Neural cell (in vitro differentiated cells): ENCODE data around the gene PNPLA4. TPM values are rescaled to one million over a fixed set of nuclear protein-coding genes. Genes with fewer than 3 reads are reported as not detected.

ENCODE experiments used
- H2AFZ ChIP-seq: fragments of 200-600, 300-800 bp; sonication (generic), shearing (Covaris generic); 2 replicates; pipeline ENCODE4 v1.6.0; 2014; ENCODE audit warnings: low read depth, mild to moderate bottlenecking, antibody characterized with exemption, low read length, moderate library complexity
- H3F3A ChIP-seq: fragments of 200-600 bp; shearing (Covaris generic); 2 replicates; pipeline ENCODE4 v1.6.1; 2016; ENCODE audit warnings: mild to moderate bottlenecking, moderate library complexity, mixed read lengths, antibody characterized with exemption, low read length; ENCODE audit not compliant: insufficient read depth, poor library complexity, severe bottlenecking
- H3K27ac ChIP-seq: fragments of 200-600, 300-800 bp; sonication (generic), shearing (Covaris generic); 2 replicates; pipeline ENCODE4 v1.5.1; 2014; ENCODE audit warnings: mild to moderate bottlenecking, low read length, moderate library complexity
- H3K27me3 ChIP-seq: fragments of 300-800, 200-600 bp; sonication (generic), shearing (Covaris generic); 2 replicates; pipeline ENCODE4 v1.6.0; 2014; ENCODE audit warnings: mild to moderate bottlenecking, low read depth, low read length, moderate library complexity; ENCODE audit not compliant: insufficient read depth
- H3K36me3 ChIP-seq: fragments of 300-800, 200-600 bp; sonication (generic), shearing (Covaris generic); 2 replicates; pipeline ENCODE4 v1.5.1; 2014; ENCODE audit warnings: mild to moderate bottlenecking, antibody characterized with exemption, low read length, moderate library complexity; ENCODE audit not compliant: insufficient read depth
- H3K4me2 ChIP-seq: fragments of 300-800, 200-600 bp; sonication (generic), shearing (Covaris generic); 2 replicates; pipeline ENCODE4 v1.6.0; 2014; ENCODE audit warnings: mild to moderate bottlenecking, low read length
- H3K4me3 ChIP-seq: fragments of 300-800, 200-600 bp; sonication (generic), shearing (Covaris generic); 2 replicates; pipeline ENCODE4 v1.5.1; 2014; ENCODE audit warnings: mild to moderate bottlenecking, low read length, moderate library complexity
- H3K79me2 ChIP-seq: fragments of 200-600 bp; shearing (Covaris generic); replicated peaks from 2 replicates; pipeline ENCODE4 v1.6.0; 2014; ENCODE audit warnings: mild to moderate bottlenecking, low read length, moderate library complexity; ENCODE audit not compliant: insufficient read depth
- H3K9ac ChIP-seq: fragments of 300-800, 200-600 bp; sonication (generic), shearing (Covaris generic); 2 replicates; pipeline ENCODE4 v1.6.1; 2016; ENCODE audit warnings: mild to moderate bottlenecking, low read length, mixed read lengths
- H3K9me2 ChIP-seq: fragments of 200-600 bp; shearing (Covaris generic); 2 replicates; pipeline ENCODE4 v1.6.1; 2016; ENCODE audit warnings: mild to moderate bottlenecking, low read length, mixed read lengths; ENCODE audit not compliant: insufficient read depth
- H3K9me3 ChIP-seq: fragments of 200-600, 300-800 bp; sonication (generic), shearing (Covaris generic); 2 replicates; pipeline ENCODE4 v1.6.1; 2016; ENCODE audit warnings: mild to moderate bottlenecking, mixed run types, low read length, moderate library complexity, mixed read lengths
- H4K20me1 ChIP-seq: fragments of 200-600 bp; shearing (Covaris generic); 2 replicates; pipeline ENCODE4 v1.6.1; 2016; ENCODE audit warnings: mild to moderate bottlenecking, mixed run types; ENCODE audit not compliant: insufficient read depth
- EP300 ChIP-seq: fragments of 450-650 bp; conservative IDR thresholded peaks from 2 replicates; pipeline ENCODE4 v1.6.1; 2014; ENCODE audit warnings: antibody characterized with exemption, mild to moderate bottlenecking, moderate library complexity; ENCODE audit not compliant: poor library complexity, severe bottlenecking
- EZH2 ChIP-seq: fragments of 200-600, 300-800 bp; shearing (Covaris generic), sonication (generic); IDR thresholded peaks from 2 replicates; pipeline ENCODE4 v1.6.1; 2014; ENCODE audit warnings: antibody characterized with exemption, low read length, borderline replicate concordance, mild to moderate bottlenecking; ENCODE audit not compliant: insufficient read depth, poor library complexity, severe bottlenecking
- MXI1 ChIP-seq: fragments of 450-650 bp; conservative IDR thresholded peaks from 2 replicates; pipeline ENCODE4 v1.6.1; 2014; ENCODE audit warnings: antibody characterized with exemption, mild to moderate bottlenecking; ENCODE audit not compliant: poor library complexity, severe bottlenecking
- POLR2AphosphoS5 ChIP-seq: IDR thresholded peaks from 2 replicates; pipeline ENCODE4 v1.6.1; 2012
- RAD21 ChIP-seq: fragments of 450-650 bp; conservative IDR thresholded peaks from 2 replicates; pipeline ENCODE4 v1.6.1; 2014; ENCODE audit warnings: antibody characterized with exemption, mild to moderate bottlenecking, moderate library complexity
- SMC3 ChIP-seq: fragments of 450-650 bp; conservative IDR thresholded peaks from 2 replicates; pipeline ENCODE4 v1.6.1; 2014; ENCODE audit warnings: antibody characterized with exemption, mild to moderate bottlenecking, moderate library complexity; ENCODE audit not compliant: poor library complexity
- TAF1 ChIP-seq: IDR thresholded peaks from 2 replicates; pipeline ENCODE4 v1.6.1; 2012; ENCODE audit warnings: low read depth
- polyA plus RNA-seq: library from polyadenylated mRNA; depleted of rRNA; stranded (reverse); fragments of >200 nt; gene quantifications from 2 replicates; pipeline ENCODE4 v1.2.3, GENCODE V29; 2014
- TF ChIP-seq, protein P1 (sequence below): IDR thresholded peaks from 2 replicates; pipeline ENCODE4 v1.6.1; 2012; ENCODE audit warnings: borderline replicate concordance
- TF ChIP-seq, protein P2 (sequence below): fragments of 450-650 bp; IDR thresholded peaks from 2 replicates; pipeline ENCODE4 v1.5.1; 2014; ENCODE audit warnings: antibody characterized with exemption, mild to moderate bottlenecking, moderate library complexity; ENCODE audit not compliant: poor library complexity, severe bottlenecking

The PNPLA4 gene
- polyA plus RNA-seq, 1 donor from 2014 or later = 2.0 TPM

DNA sequence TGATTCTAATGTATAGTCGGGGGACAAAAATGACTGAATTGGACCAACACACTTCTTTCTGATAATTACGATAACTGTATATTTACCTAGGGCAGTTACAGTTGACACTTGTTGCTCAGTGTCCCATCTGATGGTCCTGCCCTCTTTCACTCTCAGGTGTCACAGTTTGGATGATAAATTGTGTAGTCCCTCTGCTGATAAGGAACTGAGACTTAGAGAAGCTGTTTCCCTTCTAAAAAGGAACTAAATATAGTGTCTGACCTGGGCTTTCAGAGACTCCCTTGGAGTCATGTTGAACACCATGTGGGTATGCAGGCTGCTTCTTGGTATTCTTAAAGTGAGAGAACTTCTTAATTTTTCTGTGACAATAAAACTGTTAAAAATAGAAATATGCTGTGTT, 23.7 kb upstream of the PNPLA4 start:
- no peak overlapping the region for H3K4me3 ChIP-seq
- H3K9me2 ChIP-seq = no peaks in the 10 kb centered on the region
- TF ChIP-seq RAD21 = no peak
- no peak for TF ChIP-seq MXI1
- TF ChIP-seq, protein P1, sequence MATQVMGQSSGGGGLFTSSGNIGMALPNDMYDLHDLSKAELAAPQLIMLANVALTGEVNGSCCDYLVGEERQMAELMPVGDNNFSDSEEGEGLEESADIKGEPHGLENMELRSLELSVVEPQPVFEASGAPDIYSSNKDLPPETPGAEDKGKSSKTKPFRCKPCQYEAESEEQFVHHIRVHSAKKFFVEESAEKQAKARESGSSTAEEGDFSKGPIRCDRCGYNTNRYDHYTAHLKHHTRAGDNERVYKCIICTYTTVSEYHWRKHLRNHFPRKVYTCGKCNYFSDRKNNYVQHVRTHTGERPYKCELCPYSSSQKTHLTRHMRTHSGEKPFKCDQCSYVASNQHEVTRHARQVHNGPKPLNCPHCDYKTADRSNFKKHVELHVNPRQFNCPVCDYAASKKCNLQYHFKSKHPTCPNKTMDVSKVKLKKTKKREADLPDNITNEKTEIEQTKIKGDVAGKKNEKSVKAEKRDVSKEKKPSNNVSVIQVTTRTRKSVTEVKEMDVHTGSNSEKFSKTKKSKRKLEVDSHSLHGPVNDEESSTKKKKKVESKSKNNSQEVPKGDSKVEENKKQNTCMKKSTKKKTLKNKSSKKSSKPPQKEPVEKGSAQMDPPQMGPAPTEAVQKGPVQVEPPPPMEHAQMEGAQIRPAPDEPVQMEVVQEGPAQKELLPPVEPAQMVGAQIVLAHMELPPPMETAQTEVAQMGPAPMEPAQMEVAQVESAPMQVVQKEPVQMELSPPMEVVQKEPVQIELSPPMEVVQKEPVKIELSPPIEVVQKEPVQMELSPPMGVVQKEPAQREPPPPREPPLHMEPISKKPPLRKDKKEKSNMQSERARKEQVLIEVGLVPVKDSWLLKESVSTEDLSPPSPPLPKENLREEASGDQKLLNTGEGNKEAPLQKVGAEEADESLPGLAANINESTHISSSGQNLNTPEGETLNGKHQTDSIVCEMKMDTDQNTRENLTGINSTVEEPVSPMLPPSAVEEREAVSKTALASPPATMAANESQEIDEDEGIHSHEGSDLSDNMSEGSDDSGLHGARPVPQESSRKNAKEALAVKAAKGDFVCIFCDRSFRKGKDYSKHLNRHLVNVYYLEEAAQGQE = no peak
- no peak for TF ChIP-seq POLR2AphosphoS5
- TF ChIP-seq SMC3 = no peak
- no peak for TF ChIP-seq EZH2
- TF ChIP-seq, protein P2, sequence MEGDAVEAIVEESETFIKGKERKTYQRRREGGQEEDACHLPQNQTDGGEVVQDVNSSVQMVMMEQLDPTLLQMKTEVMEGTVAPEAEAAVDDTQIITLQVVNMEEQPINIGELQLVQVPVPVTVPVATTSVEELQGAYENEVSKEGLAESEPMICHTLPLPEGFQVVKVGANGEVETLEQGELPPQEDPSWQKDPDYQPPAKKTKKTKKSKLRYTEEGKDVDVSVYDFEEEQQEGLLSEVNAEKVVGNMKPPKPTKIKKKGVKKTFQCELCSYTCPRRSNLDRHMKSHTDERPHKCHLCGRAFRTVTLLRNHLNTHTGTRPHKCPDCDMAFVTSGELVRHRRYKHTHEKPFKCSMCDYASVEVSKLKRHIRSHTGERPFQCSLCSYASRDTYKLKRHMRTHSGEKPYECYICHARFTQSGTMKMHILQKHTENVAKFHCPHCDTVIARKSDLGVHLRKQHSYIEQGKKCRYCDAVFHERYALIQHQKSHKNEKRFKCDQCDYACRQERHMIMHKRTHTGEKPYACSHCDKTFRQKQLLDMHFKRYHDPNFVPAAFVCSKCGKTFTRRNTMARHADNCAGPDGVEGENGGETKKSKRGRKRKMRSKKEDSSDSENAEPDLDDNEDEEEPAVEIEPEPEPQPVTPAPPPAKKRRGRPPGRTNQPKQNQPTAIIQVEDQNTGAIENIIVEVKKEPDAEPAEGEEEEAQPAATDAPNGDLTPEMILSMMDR = no peak
- TF ChIP-seq EP300 = no peak
- TF ChIP-seq TAF1 = no peak
- no peak overlapping the region for H2AFZ ChIP-seq
- H3K36me3 ChIP-seq = no peaks in the 10 kb centered on the region
- H3K9ac ChIP-seq = no peak overlapping the region
- H3K79me2 ChIP-seq = no peaks in the 10 kb centered on the region
- no peaks in the 10 kb centered on the region for H4K20me1 ChIP-seq
- no peaks in the 10 kb centered on the region for H3K27me3 ChIP-seq
- H3K9me3 ChIP-seq = no peaks in the 10 kb centered on the region
- no peaks in the 10 kb centered on the region for H3F3A ChIP-seq
- H3K4me2 ChIP-seq = no peak overlapping the region
- H3K27ac ChIP-seq = no peak overlapping the region

- TF ChIP-seq POLR2AphosphoS5 (no peak), SMC3 (no peak), TAF1 (no peak), MXI1 (no peak), RAD21 (no peak), EZH2 (no peak), EP300 (no peak)
- TF ChIP-seq, protein P2 = no peak
- TF ChIP-seq, protein P1 = no peak
- H2AFZ ChIP-seq = no peak overlapping the region
- no peaks in the 10 kb centered on the region for H3K79me2 ChIP-seq
- no peaks in the 10 kb centered on the region for H3K9me3 ChIP-seq
- H3K36me3 ChIP-seq = no peaks in the 10 kb centered on the region
- H3K4me3 ChIP-seq = no peak overlapping the region
- no peak overlapping the region for H3K27ac ChIP-seq
- H4K20me1 ChIP-seq = no peaks in the 10 kb centered on the region
- H3F3A ChIP-seq = no peaks in the 10 kb centered on the region
- no peak overlapping the region for H3K9ac ChIP-seq
- no peak overlapping the region for H3K4me2 ChIP-seq
- H3K9me2 ChIP-seq = no peaks in the 10 kb centered on the region
- H3K27me3 ChIP-seq = no peaks in the 10 kb centered on the region
These were observed 21.3 kb upstream of the PNPLA4 start for GRCh38 chrX:7948483-7948882.
